A673 (cell line): ENCODE measurements around the gene KCNMA1. TPM values are rescaled to one million over a fixed set of nuclear protein-coding genes. Genes with fewer than 3 reads are reported as not detected.

Experiments
- BruUV-seq: library from RNA; stranded (reverse); fragments of 400-500 nt; replicated peaks from 2 replicates; lab custom pipeline; 2021; lab: Mats Ljungman, UMichigan
- CTCF ChIA-PET: fragments of 300-600 bp; sonication (Branson Sonifier 250); formaldehyde crosslinking; loops from one replicate; lab custom pipeline; 2022; ENCODE audit warnings: antibody characterized with exemption; lab: Charles Lee
- POLR2A ChIA-PET: fragments of 300-600 bp; sonication (Branson Sonifier 250); formaldehyde crosslinking; loops from one replicate; lab custom pipeline; 2022; ENCODE audit warnings: antibody characterized with exemption; ENCODE audit not compliant: low non-redundant PET; lab: Charles Lee
- DNase-seq: peaks from one replicate; pipeline ENCODE4 v3.0.0-alpha.2; 2015; ENCODE audit warnings: low spot score
- H3K27ac ChIP-seq: fragments of 200-600 bp; sonication (generic); 2 replicates; pipeline ENCODE4 v1.5.1; 2016; ENCODE audit warnings: mixed run types, low read depth, mild to moderate bottlenecking, mixed read lengths, antibody characterized with exemption, low read length; ENCODE audit not compliant: poor library complexity, severe bottlenecking
- H3K27me3 ChIP-seq: fragments of 200-600 bp; sonication (generic); replicated peaks from 2 replicates; pipeline ENCODE4 v1.6.1; 2017; ENCODE audit warnings: mixed run types, low read depth, mild to moderate bottlenecking, mixed read lengths, antibody characterized with exemption, low read length; ENCODE audit not compliant: insufficient read depth, poor library complexity
- H3K36me3 ChIP-seq: fragments of 200-600 bp; sonication (generic); 2 replicates; pipeline ENCODE4 v1.6.1; 2016; ENCODE audit warnings: mixed run types, mild to moderate bottlenecking, mixed read lengths, antibody characterized with exemption, low read length; ENCODE audit not compliant: insufficient read depth, poor library complexity, severe bottlenecking
- H3K4me1 ChIP-seq: fragments of 200-600 bp; sonication (generic); 2 replicates; pipeline ENCODE4 v1.6.1; 2017; ENCODE audit warnings: mixed run types, mild to moderate bottlenecking, mixed read lengths, antibody characterized with exemption, low read length; ENCODE audit not compliant: insufficient read depth, poor library complexity, severe bottlenecking
- H3K4me3 ChIP-seq: fragments of 200-600 bp; sonication (generic); 2 replicates; pipeline ENCODE4 v1.5.1; 2016; ENCODE audit warnings: low read depth, mixed run types, mild to moderate bottlenecking, mixed read lengths, low read length; ENCODE audit not compliant: poor library complexity, severe bottlenecking
- H3K9me3 ChIP-seq: fragments of 200-600 bp; sonication (generic); 2 replicates; pipeline ENCODE4 v1.6.1; 2016; ENCODE audit warnings: mixed run types, low read depth, mild to moderate bottlenecking, mixed read lengths, antibody characterized with exemption, low read length; ENCODE audit not compliant: poor library complexity, severe bottlenecking
- EZH2 ChIP-seq: fragments of 200-600 bp; sonication (generic); IDR thresholded peaks from 2 replicates; pipeline ENCODE4 v1.6.1; 2017; ENCODE audit warnings: borderline replicate concordance, low read depth, mild to moderate bottlenecking, mixed read lengths, antibody characterized with exemption, low read length; ENCODE audit not compliant: poor library complexity, severe bottlenecking
- intact Hi-C: fragments of 100-400 bp; cut with micrococcal nuclease; formaldehyde crosslinking; loops from one replicate; pipeline ENCODE4 v1.10.0; 2022; ENCODE audit not compliant: unreplicated experiment
- total RNA-seq: library from RNA; stranded (reverse); gene quantifications from 2 replicates; pipeline ENCODE4 v1.2.3, GENCODE V29; 2021
- TF ChIP-seq, protein P1 (sequence below): fragments of 300-800, 200-600 bp; sonication (generic); conservative IDR thresholded peaks from 2 replicates; pipeline ENCODE4 v1.5.1; 2017; ENCODE audit warnings: low read depth, mild to moderate bottlenecking, antibody characterized with exemption, low read length, moderate library complexity, mixed read lengths

KCNMA1 gene
- total RNA-seq, 1 experiment from 2014 or later = 0.84 TPM

DNA sequence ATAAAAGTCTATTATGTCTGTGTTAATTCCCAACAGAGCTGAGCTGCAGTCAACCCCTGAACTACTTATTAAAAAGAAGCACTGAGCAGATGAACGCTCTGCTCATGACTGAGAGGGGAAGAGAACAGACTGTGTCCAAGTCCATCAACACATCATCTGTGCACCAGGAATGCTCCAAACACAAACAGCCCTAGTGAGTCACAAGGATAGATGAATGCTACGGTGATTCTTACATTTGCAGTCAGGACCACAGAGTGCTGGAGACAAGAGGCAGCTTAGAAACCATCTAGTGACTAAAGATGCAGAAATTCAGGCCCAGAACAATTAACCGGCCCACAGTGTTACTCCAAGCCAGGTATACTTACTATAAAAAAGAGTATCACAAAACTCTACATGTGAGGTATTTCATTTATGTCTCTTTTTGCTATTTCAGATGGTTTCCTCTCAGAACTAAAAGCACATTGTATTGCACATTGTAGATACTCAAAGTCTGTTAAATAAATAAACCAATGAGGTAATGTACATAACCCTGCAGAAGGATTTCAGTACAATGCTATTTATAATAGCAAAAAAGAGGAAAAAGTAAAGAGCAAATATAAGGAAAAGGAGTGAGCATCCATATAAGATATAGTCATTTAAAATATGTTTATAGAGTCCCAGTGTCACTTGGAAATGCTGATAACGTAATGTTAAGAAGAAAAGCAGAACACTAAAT is 159.2 kb downstream of the KCNMA1 start:
- Histone ChIP-seq H3K27ac (no peak overlapping the region), H3K27me3 (peaks cover 17% of the 10 kb centered on the region), H3K4me1 (no peaks in the 10 kb centered on the region), H3K4me3 (no peak overlapping the region), H3K9me3 (no peaks in the 10 kb centered on the region), H3K36me3 (no peaks in the 10 kb centered on the region)
- DNase-seq = no peak
- no TSS peak for BruUV-seq
- ChIA-PET POLR2A (no interaction called here), CTCF (no interaction called here)
- intact Hi-C loops = no loop called here
- no peak for TF ChIP-seq EZH2
- TF ChIP-seq, protein P1, sequence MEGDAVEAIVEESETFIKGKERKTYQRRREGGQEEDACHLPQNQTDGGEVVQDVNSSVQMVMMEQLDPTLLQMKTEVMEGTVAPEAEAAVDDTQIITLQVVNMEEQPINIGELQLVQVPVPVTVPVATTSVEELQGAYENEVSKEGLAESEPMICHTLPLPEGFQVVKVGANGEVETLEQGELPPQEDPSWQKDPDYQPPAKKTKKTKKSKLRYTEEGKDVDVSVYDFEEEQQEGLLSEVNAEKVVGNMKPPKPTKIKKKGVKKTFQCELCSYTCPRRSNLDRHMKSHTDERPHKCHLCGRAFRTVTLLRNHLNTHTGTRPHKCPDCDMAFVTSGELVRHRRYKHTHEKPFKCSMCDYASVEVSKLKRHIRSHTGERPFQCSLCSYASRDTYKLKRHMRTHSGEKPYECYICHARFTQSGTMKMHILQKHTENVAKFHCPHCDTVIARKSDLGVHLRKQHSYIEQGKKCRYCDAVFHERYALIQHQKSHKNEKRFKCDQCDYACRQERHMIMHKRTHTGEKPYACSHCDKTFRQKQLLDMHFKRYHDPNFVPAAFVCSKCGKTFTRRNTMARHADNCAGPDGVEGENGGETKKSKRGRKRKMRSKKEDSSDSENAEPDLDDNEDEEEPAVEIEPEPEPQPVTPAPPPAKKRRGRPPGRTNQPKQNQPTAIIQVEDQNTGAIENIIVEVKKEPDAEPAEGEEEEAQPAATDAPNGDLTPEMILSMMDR = no peak

DNA sequence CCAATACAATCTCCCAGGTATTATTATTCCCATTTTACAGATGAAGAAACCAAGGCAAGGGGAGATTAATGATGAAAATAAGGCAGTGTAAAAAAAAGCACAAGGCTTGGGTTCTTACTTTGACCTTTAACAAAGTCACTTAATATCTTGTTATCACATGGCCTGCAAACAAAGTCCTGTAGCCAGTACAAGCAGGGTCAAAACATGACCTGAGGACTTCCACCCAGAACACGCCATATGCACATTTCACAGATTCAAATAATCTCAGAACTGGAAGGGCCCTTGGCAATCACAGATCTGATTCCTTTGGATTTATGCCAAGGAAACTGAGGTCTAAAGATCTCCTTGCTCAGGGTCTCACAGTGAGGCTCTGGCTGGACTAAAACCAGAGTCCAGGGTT is 162.1 kb downstream of the KCNMA1 start:
- BruUV-seq = no TSS peak
- no peak overlapping the region for H3K4me3 ChIP-seq
- TF ChIP-seq, protein P1 = no peak
- TF ChIP-seq EZH2 = no peak
- no peak for DNase-seq
- intact Hi-C loops = no loop called here
- H3K4me1 ChIP-seq = no peaks in the 10 kb centered on the region
- ChIA-PET POLR2A (no interaction called here), CTCF (no interaction called here)
- no peak overlapping the region for H3K27ac ChIP-seq
- no peaks in the 10 kb centered on the region for H3K9me3 ChIP-seq
- H3K36me3 ChIP-seq = no peaks in the 10 kb centered on the region
- H3K27me3 ChIP-seq = peaks cover 17% of the 10 kb centered on the region

DNA sequence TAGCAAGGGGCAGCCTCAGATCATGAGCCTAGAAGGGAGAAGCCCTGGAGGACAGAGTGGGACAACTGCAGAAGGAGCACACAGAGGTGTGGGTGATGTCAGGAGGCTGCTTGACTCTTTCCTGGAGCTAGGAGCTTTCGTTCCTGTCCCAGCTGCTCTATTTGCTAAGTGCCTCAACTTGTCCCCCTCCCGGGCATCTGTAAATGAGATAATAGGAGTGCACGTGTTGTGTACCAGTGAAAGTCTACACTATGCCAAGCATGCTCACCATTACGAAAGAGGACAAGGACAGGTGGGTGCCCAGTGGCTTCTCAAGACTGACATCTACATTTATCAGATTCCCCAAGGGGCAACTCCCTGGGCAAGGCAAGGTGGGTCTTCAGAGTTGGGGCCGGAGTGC is 162.7 kb downstream of the KCNMA1 start:
- no peak for DNase-seq
- no peaks in the 10 kb centered on the region for H3K9me3 ChIP-seq
- no peak overlapping the region for H3K27ac ChIP-seq
- ChIA-PET POLR2A (no interaction called here), CTCF (no interaction called here)
- H3K27me3 ChIP-seq = peaks cover 17% of the 10 kb centered on the region
- no peaks in the 10 kb centered on the region for H3K4me1 ChIP-seq
- H3K4me3 ChIP-seq = no peak overlapping the region
- BruUV-seq = no TSS peak
- TF ChIP-seq, protein P1 = no peak
- TF ChIP-seq EZH2 = no peak
- intact Hi-C loops = no loop called here
- no peaks in the 10 kb centered on the region for H3K36me3 ChIP-seq
